GM18520 (cell line): Measurements from ENCODE around the gene SRSF2.
A peak's percentile ranks its signal among the peaks of the same experiment; 100 is the strongest.
"Not testable (repeated sequence)": the region's sequence is repeated elsewhere in the genome, so short reads cannot be mapped to it uniquely, and the experiment has no call there.

ENCODE experiments used
- ATAC-seq: cut with Tn5 transposase; IDR thresholded peaks from one replicate; pipeline ENCODE4 v1.9.1; 2021; ENCODE audit not compliant: unreplicated experiment

Gene SRSF2

GRCh38 chr17:76737082-76737675 lies at the start of gene SRSF2:
Gene SRSF2 (minus strand): TSS chr17:76737331. CDS start chr17:76737160, 171 bp downstream.
- ATAC-seq: peak; percentile 58

- ATAC-seq: no peak
Measured at GRCh38 chr17:76784926-76785325, 47.8 kb upstream of the SRSF2 start.

GRCh38 chr17:76783146-76783545 lies 46.0 kb upstream of the SRSF2 start:
- no peak for ATAC-seq

- no peak for ATAC-seq
Measured at GRCh38 chr17:76781056-76781982, 44.2 kb upstream of the SRSF2 start.

GRCh38 chr17:76775021-76775600 lies 38.0 kb upstream of the SRSF2 start:
- ATAC-seq: no peak

- ATAC-seq: no peak
Measured at GRCh38 chr17:76772842-76773525, 35.9 kb upstream of the SRSF2 start.

- ATAC-seq: no peak
Measured at GRCh38 chr17:76758570-76758969, 21.4 kb upstream of the SRSF2 start.

GRCh38 chr17:76757256-76757655 lies 20.1 kb upstream of the SRSF2 start:
- no peak for ATAC-seq

GRCh38 chr17:76755285-76755684 lies 18.2 kb upstream of the SRSF2 start:
- no peak for ATAC-seq

- ATAC-seq: no peak
Measured at GRCh38 chr17:76753061-76753961, 16.2 kb upstream of the SRSF2 start.

GRCh38 chr17:76752006-76752405 lies 14.9 kb upstream of the SRSF2 start:
- no peak for ATAC-seq

- no peak for ATAC-seq
Measured at GRCh38 chr17:76751416-76751993, 14.4 kb upstream of the SRSF2 start.

- ATAC-seq: no peak
Measured at GRCh38 chr17:76748657-76749056, 11.5 kb upstream of the SRSF2 start.

GRCh38 chr17:76747716-76748363 lies 10.7 kb upstream of the SRSF2 start:
- ATAC-seq: no peak

GRCh38 chr17:76745785-76746184 lies 8.7 kb upstream of the SRSF2 start:
- ATAC-seq: not testable (repeated sequence)

GRCh38 chr17:76744747-76745146 lies 7.6 kb upstream of the SRSF2 start:
- no peak for ATAC-seq

GRCh38 chr17:76742958-76743357 lies 5.8 kb upstream of the SRSF2 start:
- ATAC-seq: no peak

GRCh38 chr17:76740329-76741118 lies 3.4 kb upstream of the SRSF2 start:
- no peak for ATAC-seq
